KMS-11 (cell line): ENCODE results near the gene TNFSF15.

Experiments
- H2AFZ ChIP-seq: fragments of 200-600 bp; sonication (generic); 2 replicates; pipeline ENCODE4 v1.6.1; 2016; ENCODE audit warnings: antibody characterized with exemption, mixed run types, low read depth
- H3K27ac ChIP-seq: fragments of 200-600 bp; sonication (generic); 2 replicates; pipeline ENCODE4 v1.6.1; 2016; ENCODE audit warnings: mild to moderate bottlenecking, mixed run types
- H3K27me3 ChIP-seq: fragments of 200-600 bp; sonication (generic); 2 replicates; pipeline ENCODE4 v1.6.1; 2017; ENCODE audit warnings: mild to moderate bottlenecking, low read depth, mixed run types, moderate library complexity; ENCODE audit not compliant: insufficient read depth
- H3K36me3 ChIP-seq: fragments of 200-600 bp; sonication (generic); 2 replicates; pipeline ENCODE4 v1.6.1; 2017; ENCODE audit warnings: mild to moderate bottlenecking, mixed run types; ENCODE audit not compliant: insufficient read depth
- H3K4me1 ChIP-seq: fragments of 200-600 bp; sonication (generic); 2 replicates; pipeline ENCODE4 v1.6.1; 2016; ENCODE audit warnings: mild to moderate bottlenecking, low read depth, mixed run types; ENCODE audit not compliant: poor library complexity, severe bottlenecking
- H3K4me2 ChIP-seq: fragments of 200-600 bp; sonication (generic); 2 replicates; pipeline ENCODE4 v1.7.0; 2016; ENCODE audit warnings: mild to moderate bottlenecking, mixed run types
- H3K4me3 ChIP-seq: fragments of 200-600 bp; sonication (generic); IDR thresholded peaks from 2 replicates; pipeline ENCODE4 v1.6.1; 2017; ENCODE audit warnings: low read depth, low read length, mixed read lengths; ENCODE audit not compliant: insufficient read depth
- H3K79me2 ChIP-seq: fragments of 200-600 bp; sonication (generic); 2 replicates; pipeline ENCODE4 v1.6.1; 2016; ENCODE audit warnings: low read depth, mixed run types; ENCODE audit not compliant: insufficient read depth
- H3K9ac ChIP-seq: fragments of 200-600 bp; sonication (generic); 2 replicates; pipeline ENCODE4 v1.6.1; 2016; ENCODE audit warnings: mild to moderate bottlenecking, mixed run types
- H4K20me1 ChIP-seq: fragments of 200-600 bp; sonication (generic); 2 replicates; pipeline ENCODE4 v1.6.1; 2016; ENCODE audit warnings: mild to moderate bottlenecking, mixed run types; ENCODE audit not compliant: insufficient read depth
- CTCF ChIP-seq: fragments of 200-600 bp; sonication (generic); conservative IDR thresholded peaks from 2 replicates; pipeline ENCODE4 v1.6.1; 2017; ENCODE audit warnings: low read depth, mild to moderate bottlenecking, antibody characterized with exemption, low read length, moderate library complexity, mixed read lengths

The TNFSF15 gene

GRCh38 chr9:114818178-114818577 is 12.3 kb upstream of the TNFSF15 start:
- no peak overlapping the region for H3K4me3 ChIP-seq
- H3K27me3 ChIP-seq = no peaks in the 10 kb centered on the region
- no peaks in the 10 kb centered on the region for H3K79me2 ChIP-seq
- no peaks in the 10 kb centered on the region for H3K4me1 ChIP-seq
- H2AFZ ChIP-seq = no peak overlapping the region
- TF ChIP-seq CTCF = no peak
- H3K9ac ChIP-seq = no peak overlapping the region
- H3K4me2 ChIP-seq = no peak overlapping the region
- H3K36me3 ChIP-seq = no peaks in the 10 kb centered on the region
- H3K27ac ChIP-seq = no peak overlapping the region
- H4K20me1 ChIP-seq = no peaks in the 10 kb centered on the region

- no peak for TF ChIP-seq CTCF
- no peak overlapping the region for H3K4me2 ChIP-seq
Measured at GRCh38 chr9:114813717-114814418, 8.0 kb upstream of the TNFSF15 start.

GRCh38 chr9:114811966-114812636 is 6.3 kb upstream of the TNFSF15 start:
- H4K20me1 ChIP-seq = no peaks in the 10 kb centered on the region
- no peak overlapping the region for H3K27ac ChIP-seq
- H2AFZ ChIP-seq = no peak overlapping the region
- H3K9ac ChIP-seq = no peak overlapping the region
- H3K36me3 ChIP-seq = no peaks in the 10 kb centered on the region
- H3K27me3 ChIP-seq = no peaks in the 10 kb centered on the region
- H3K4me2 ChIP-seq = no peak overlapping the region
- H3K79me2 ChIP-seq = no peaks in the 10 kb centered on the region
- peaks cover 4% of the 10 kb centered on the region for H3K4me1 ChIP-seq
- H3K4me3 ChIP-seq = no peak overlapping the region
- no peak for TF ChIP-seq CTCF

More at GRCh38 chr9:114813717-114814418, 8.0 kb upstream of the TNFSF15 start:
- Histone ChIP-seq H3K4me1 (no peaks in the 10 kb centered on the region), H3K9ac (no peak overlapping the region), H3K27me3 (no peaks in the 10 kb centered on the region), H3K36me3 (no peaks in the 10 kb centered on the region), H3K79me2 (no peaks in the 10 kb centered on the region), H2AFZ (no peak overlapping the region), H3K4me3 (no peak overlapping the region), H3K27ac (no peak overlapping the region), H4K20me1 (no peaks in the 10 kb centered on the region)

GRCh38 chr9:114811301-114811700 is 5.5 kb upstream of the TNFSF15 start:
- Histone ChIP-seq H3K4me3 (no peak overlapping the region), H3K9ac (no peak overlapping the region), H2AFZ (no peak overlapping the region), H3K4me2 (no peak overlapping the region), H3K4me1 (peaks cover 12% of the 10 kb centered on the region), H3K79me2 (no peaks in the 10 kb centered on the region), H4K20me1 (no peaks in the 10 kb centered on the region), H3K36me3 (no peaks in the 10 kb centered on the region), H3K27me3 (no peaks in the 10 kb centered on the region), H3K27ac (no peak overlapping the region)
- no peak for TF ChIP-seq CTCF
